GM19240 (cell line): Measurements from ENCODE around the gene FKBP5.
"Not testable (repeated sequence)": the region's sequence is repeated elsewhere in the genome, so short reads cannot be mapped to it uniquely, and the experiment has no call there.

Experiments used
- DNase-seq: peaks from one replicate; pipeline ENCODE4 v3.0.0; 2011; ENCODE audit warnings: low spot score; ENCODE audit not compliant: insufficient read length

FKBP5 gene

GRCh38 chr6:35622283-35622682 is 66.4 kb downstream of the FKBP5 start:
- no peak for DNase-seq

GRCh38 chr6:35620706-35621105 is 68.0 kb downstream of the FKBP5 start:
- no peak for DNase-seq

- DNase-seq, result no peak
Measured at GRCh38 chr6:35613762-35614161, 75.0 kb downstream of the FKBP5 start.

- DNase-seq, result no peak
Measured at GRCh38 chr6:35611240-35611639, 77.5 kb downstream of the FKBP5 start.

GRCh38 chr6:35610830-35611229 is 77.9 kb downstream of the FKBP5 start:
- DNase-seq, result no peak

GRCh38 chr6:35609588-35609987 is 79.1 kb downstream of the FKBP5 start:
- DNase-seq, result no peak

- DNase-seq, result no peak
Measured at GRCh38 chr6:35607517-35608233, 81.0 kb downstream of the FKBP5 start.

- no peak for DNase-seq
Measured at GRCh38 chr6:35605600-35605999, 83.1 kb downstream of the FKBP5 start.

- DNase-seq, result no peak
Measured at GRCh38 chr6:35603326-35604202, 85.2 kb downstream of the FKBP5 start.

- no peak for DNase-seq
Measured at GRCh38 chr6:35602133-35602946, 86.4 kb downstream of the FKBP5 start.

- no peak for DNase-seq
Measured at GRCh38 chr6:35601331-35602132, 87.2 kb downstream of the FKBP5 start.

GRCh38 chr6:35600659-35601125 is 88.0 kb downstream of the FKBP5 start:
- DNase-seq, result no peak

GRCh38 chr6:35599761-35600658 is 88.7 kb downstream of the FKBP5 start:
- DNase-seq, result no peak

GRCh38 chr6:35598621-35599020 is 90.1 kb downstream of the FKBP5 start:
- DNase-seq, result not testable (repeated sequence)

GRCh38 chr6:35596448-35597442 is 92.0 kb downstream of the FKBP5 start:
- DNase-seq, result no peak

- DNase-seq, result no peak
Measured at GRCh38 chr6:35594503-35595186, 94.1 kb downstream of the FKBP5 start.

- DNase-seq, result no peak
Measured at GRCh38 chr6:35592178-35592577, 96.5 kb downstream of the FKBP5 start.

- DNase-seq, result no peak
Measured at GRCh38 chr6:35590622-35591066, 98.1 kb downstream of the FKBP5 start.
